HG02610 (cell line): ENCODE results near the gene IL6R.
"Not testable (repeated sequence)": the region's sequence is repeated elsewhere in the genome, so short reads cannot be mapped to it uniquely, and the experiment has no call there.

Source experiments
- ATAC-seq: cut with Tn5 transposase; IDR thresholded peaks from one replicate; pipeline ENCODE4 v1.9.1; 2021; ENCODE audit warnings: mild to moderate bottlenecking, moderate library complexity; ENCODE audit not compliant: unreplicated experiment

The IL6R gene

GRCh38 chr1:154406572-154406879 is 1.4 kb downstream of the IL6R start:
- ATAC-seq, result no peak

- peak; percentile 0 for ATAC-seq
These were observed 1.7 kb downstream of the IL6R start for GRCh38 chr1:154406886-154407197.

GRCh38 chr1:154407198-154408091 is 2.3 kb downstream of the IL6R start:
- ATAC-seq, result peak; percentile 53

GRCh38 chr1:154408174-154408777 is 3.1 kb downstream of the IL6R start:
- ATAC-seq, result no peak

GRCh38 chr1:154410185-154410827 is 5.2 kb downstream of the IL6R start:
- ATAC-seq, result no peak

- no peak for ATAC-seq
These were observed 6.4 kb downstream of the IL6R start for GRCh38 chr1:154411525-154411924.

- ATAC-seq, result no peak
These were observed 8.1 kb downstream of the IL6R start for GRCh38 chr1:154413177-154413783.

- ATAC-seq, result no peak
These were observed 9.5 kb downstream of the IL6R start for GRCh38 chr1:154414606-154415005.

- no peak for ATAC-seq
These were observed 11.6 kb downstream of the IL6R start for GRCh38 chr1:154416471-154417337.

- ATAC-seq, result no peak
These were observed 12.1 kb downstream of the IL6R start for GRCh38 chr1:154417338-154417608.

- no peak for ATAC-seq
These were observed 13.1 kb downstream of the IL6R start for GRCh38 chr1:154418062-154418921.

- ATAC-seq, result no peak
These were observed 13.9 kb downstream of the IL6R start for GRCh38 chr1:154418923-154419619.

- peak; percentile 51 for ATAC-seq
These were observed 14.8 kb downstream of the IL6R start for GRCh38 chr1:154419620-154420571.

- no peak for ATAC-seq
These were observed 16.1 kb downstream of the IL6R start for GRCh38 chr1:154420961-154421924.

- not testable (repeated sequence) for ATAC-seq
These were observed 16.9 kb downstream of the IL6R start for GRCh38 chr1:154422049-154422448.

- no peak for ATAC-seq
These were observed 17.4 kb downstream of the IL6R start for GRCh38 chr1:154422521-154422920.

- ATAC-seq, result no peak
These were observed 18.3 kb downstream of the IL6R start for GRCh38 chr1:154423304-154423987.
